Urinary bladder (tissue), 4 donors: ENCODE results near the gene CWF19L1. TPM values are rescaled to one million over a fixed set of nuclear protein-coding genes. Genes with fewer than 3 reads are reported as not detected.
"Not testable (repeated sequence)": the region's sequence is repeated elsewhere in the genome, so short reads cannot be mapped to it uniquely, and the experiment has no call there.

Experiments used
- DNase-seq: peaks from one replicate; pipeline ENCODE4 v3.0.0-alpha.2; 2015; ENCODE audit errors: extremely low spot score
- H3K27ac ChIP-seq: one replicate; pipeline ENCODE4 v1.5.1; 2013; ENCODE audit warnings: low read depth, mild to moderate bottlenecking, moderate library complexity
- H3K36me3 ChIP-seq: one replicate; pipeline ENCODE4 v1.6.1; 2013; ENCODE audit warnings: mild to moderate bottlenecking, moderate library complexity; ENCODE audit not compliant: insufficient read depth
- H3K4me1 ChIP-seq: one replicate; pipeline ENCODE4 v1.6.1; 2013; ENCODE audit warnings: mild to moderate bottlenecking, moderate library complexity; ENCODE audit not compliant: insufficient read depth
- H3K4me3 ChIP-seq: one replicate; pipeline ENCODE4 v1.5.1; 2013; ENCODE audit warnings: low read depth, low read length
- WGBS: extraction: QIAGEN DNeasy Blood & Tissue Kit; methylation state at CpG from one replicate; pipeline ENCODE4 v1.1.7; 2013; 5-methylcytosine and 5-hydroxymethylcytosine counted together
- polyA plus RNA-seq: library from polyadenylated mRNA; stranded (reverse); fragments of 200-250 nt; gene quantifications from one replicate; pipeline ENCODE4 v1.2.3, GENCODE V29; 2013
- total RNA-seq: library from RNA; depleted of rRNA; stranded (reverse); fragments of >200 nt; gene quantifications from one replicate; pipeline ENCODE4 v1.2.3, GENCODE V29; 2014
- donor health status: healthy with polysubstance abuse.
- donor health status: healthy.

The CWF19L1 gene
- total and polyA plus RNA-seq, 2 donors = 17.9 to 33.1 TPM

DNA sequence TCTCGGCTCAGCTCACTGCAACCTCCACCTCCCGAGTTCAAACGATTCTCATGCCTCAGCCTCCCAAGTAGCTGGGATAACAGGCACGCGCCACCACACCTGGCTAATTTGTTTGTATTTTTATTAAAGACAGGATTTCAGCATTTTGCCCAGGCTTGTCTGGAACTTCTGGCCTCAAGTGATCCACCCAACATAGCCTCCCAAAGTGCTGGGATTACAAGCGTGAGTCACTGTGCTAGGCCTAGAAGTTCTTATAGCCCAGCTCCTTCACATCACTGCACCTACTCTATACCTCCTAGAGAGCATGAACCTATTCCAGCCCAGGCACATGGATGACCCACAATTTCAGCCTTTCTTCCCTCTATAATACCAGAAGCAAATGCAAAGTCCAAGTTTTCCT, 20.3 kb upstream of the CWF19L1 start:
- no peak for DNase-seq
- Histone ChIP-seq H3K27ac (no peak overlapping the region), H3K4me1 (no peaks in the 10 kb centered on the region), H3K4me3 (no peak overlapping the region), H3K36me3 (no peaks in the 10 kb centered on the region)
- 97% methylated on average over 6 of the region's 6 CpGs for WGBS

DNA sequence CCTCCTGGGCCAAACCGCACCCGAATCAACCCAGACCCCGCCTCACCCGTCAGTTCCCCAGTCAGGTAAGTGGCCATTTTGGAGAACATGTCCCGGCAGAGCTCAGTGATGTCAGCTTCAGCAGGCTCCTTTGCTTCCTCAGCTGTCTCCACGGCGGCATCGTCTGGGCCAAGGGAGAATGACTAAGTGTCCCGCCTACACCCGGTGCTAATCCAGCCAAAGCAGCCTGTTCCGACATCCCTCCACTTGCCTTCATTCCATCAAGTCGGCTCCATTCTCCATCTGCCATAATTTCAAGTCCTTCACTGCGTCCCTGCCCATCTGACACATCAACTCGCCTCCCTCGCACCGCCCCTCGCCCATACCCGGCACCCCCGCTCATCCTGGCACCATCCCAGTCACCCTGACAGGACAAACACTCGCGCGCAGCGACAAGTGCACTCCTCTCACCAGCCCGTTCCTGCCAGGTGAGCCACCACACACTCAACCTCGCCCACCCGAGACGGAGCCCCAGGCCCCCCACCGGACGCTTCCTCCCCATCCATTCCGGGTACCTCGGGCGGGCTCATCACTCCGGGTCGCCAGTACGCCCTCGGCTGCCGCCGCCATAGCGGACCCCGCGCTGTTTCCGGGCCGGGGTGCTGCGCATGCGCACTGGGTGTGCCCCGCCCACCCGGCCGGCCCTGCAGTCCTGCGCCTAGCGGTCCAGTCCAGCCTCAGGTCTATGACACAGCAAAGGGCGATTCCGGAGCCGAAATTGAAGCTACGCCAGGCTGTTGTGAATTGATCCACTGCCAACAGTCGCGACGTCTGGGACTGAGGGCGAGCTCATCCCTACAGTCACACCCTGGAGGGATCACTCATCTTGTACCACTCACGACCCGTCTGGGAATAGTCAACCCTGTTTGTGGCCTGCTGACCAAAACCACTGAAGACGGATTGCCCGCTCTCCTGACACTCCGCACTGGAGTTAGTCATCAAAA, 18.9 kb upstream of the CWF19L1 start, which contains the start of gene BLOC1S2:
TSS of gene BLOC1S2 (minus strand) at position 630 of the 983 bp plus-strand sequence. CDS start at position 609, 21 bp downstream.
- Histone ChIP-seq H3K4me3 (peak within 1 kb of the TSS; percentile 74), H3K27ac (peak within 1 kb of the TSS; percentile 94), H3K36me3 (no peaks in the 10 kb centered on the region), H3K4me1 (no peaks in the 10 kb centered on the region)
- DNase-seq = peak; percentile 67
- WGBS = 1% methylated on average over 63 of the region's 63 CpGs

DNA sequence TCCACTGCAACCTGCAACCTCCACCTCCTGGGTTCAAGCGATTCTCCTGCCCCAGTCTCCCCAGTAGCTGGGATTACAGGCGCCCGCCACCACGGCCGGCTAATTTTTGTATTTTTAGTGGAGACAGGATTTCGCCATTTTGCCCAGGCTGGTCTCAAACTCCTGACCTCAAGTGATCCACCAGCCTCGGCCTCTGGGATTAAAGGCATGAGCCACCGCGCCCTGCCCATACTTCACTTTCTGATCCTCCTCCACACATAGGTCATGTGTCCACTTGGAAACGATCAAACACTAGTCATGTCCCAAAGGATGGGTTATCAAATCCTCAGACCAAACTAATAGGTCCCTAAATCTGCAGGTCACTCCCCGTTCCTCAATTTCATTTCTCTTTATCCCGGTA, 17.9 kb upstream of the CWF19L1 start:
- 87% methylated on average over 12 of the region's 12 CpGs for WGBS
- not testable (repeated sequence) for DNase-seq, H3K4me3 ChIP-seq, H3K4me1 ChIP-seq, H3K27ac ChIP-seq, H3K36me3 ChIP-seq

DNA sequence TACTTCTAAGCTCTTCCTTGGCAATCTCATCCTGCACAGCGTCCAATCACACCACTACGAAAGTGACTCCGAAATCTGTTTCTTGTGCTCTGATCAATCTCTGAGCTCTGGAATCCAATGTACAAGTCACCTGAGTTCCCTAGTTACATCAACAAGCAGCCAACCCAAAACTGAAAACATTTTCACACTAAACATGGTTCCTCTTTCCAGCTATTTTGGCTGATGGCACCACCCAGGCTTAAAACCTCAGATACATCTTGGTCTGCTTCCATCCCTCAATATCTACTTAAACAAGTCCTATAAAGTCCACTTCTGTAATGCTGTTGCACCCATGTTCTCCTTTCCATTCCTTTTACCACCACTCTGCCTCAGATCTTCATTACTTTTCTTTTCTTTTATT, 15.5 kb upstream of the CWF19L1 start:
- H3K4me3 ChIP-seq = no peak overlapping the region
- H3K36me3 ChIP-seq = no peaks in the 10 kb centered on the region
- no peak for DNase-seq
- H3K27ac ChIP-seq = no peak overlapping the region
- no peaks in the 10 kb centered on the region for H3K4me1 ChIP-seq
- 94% methylated on average over 3 of the region's 3 CpGs for WGBS

DNA sequence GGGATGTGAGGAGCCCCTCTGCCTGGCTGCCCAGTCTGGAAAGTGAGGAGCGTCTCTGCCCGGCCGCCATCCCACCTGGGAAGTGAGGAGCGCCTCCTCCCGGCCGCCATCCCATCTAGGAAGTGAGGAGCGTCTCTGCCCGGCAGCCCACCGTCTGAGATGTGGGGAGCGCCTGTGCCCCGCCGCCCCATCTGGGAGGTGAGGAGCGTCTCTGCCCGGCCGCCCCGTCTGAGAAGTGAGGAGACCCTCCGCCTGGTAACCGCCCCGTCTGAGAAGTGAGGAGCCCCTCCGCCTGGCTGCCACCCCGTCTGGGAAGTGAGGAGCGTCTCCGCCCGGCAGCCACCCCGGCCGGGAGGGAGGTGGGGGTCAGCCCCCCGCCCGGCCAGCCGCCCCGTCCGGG, 9.5 kb upstream of the CWF19L1 start:
- DNase-seq, H3K4me1 ChIP-seq, H3K4me3 ChIP-seq, H3K27ac ChIP-seq, H3K36me3 ChIP-seq: not testable (repeated sequence)
- 89% methylated on average over 20 of the region's 31 CpGs for WGBS

DNA sequence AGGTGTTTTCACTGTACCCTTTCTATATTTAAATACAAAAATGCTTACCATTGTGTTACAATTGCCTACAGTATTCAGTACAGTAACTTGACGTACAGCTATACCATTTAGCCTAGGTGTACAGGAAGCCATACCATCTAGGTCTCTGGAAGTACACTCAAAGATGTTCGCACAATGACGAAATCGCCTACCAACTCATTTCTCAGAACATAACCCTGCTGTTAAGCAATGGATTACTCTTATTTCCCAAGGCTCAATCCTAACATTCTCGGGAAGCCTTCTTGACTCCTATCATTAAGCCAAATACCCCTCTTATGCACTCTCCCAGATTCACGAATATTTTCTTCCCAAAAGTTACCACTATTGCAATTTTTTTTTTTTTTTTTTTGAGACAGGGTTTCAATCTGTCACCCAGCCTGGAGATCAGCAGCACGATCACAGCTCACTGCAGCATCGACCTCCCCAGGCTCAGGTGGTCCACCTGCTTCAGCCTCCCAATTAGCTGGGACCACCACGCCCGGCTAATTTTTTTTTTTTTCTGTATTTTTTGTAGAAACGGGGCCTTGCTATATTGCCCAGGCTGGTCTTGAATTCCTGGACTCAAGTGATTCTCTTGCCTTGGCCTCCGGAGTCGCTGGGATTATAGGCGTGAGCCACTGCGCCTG, 1.5 kb downstream of the CWF19L1 start:
- H3K4me1 ChIP-seq = no peaks in the 10 kb centered on the region
- H3K27ac ChIP-seq = no peak overlapping the region
- no peak overlapping the region for H3K4me3 ChIP-seq
- no peaks in the 10 kb centered on the region for H3K36me3 ChIP-seq
- WGBS = 93% methylated on average over 15 of the region's 15 CpGs
- no peak for DNase-seq

DNA sequence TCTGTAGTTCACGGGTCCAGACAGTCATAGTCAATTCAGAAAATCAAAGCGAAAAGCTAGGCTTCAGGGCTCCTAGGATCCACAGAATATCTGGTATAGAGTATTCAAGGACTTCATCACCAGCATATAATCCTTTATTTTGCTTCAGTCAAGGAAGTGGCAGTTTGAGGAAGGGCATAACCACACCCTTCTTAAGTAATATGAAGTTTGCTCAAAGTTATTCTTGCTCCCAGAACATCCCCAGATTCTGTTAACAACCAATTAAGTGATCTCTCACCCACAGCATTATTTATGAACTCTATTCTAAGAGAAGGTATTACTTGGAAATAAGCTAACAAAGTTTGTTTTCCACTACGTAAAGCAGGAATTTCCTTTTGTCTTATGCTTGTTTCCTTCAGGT, 13.2 kb downstream of the CWF19L1 start:
- Histone ChIP-seq H3K4me1 (no peaks in the 10 kb centered on the region), H3K27ac (no peak overlapping the region), H3K4me3 (no peak overlapping the region), H3K36me3 (peaks cover 5% of the 10 kb centered on the region)
- WGBS = 95% methylated on average over 3 of the region's 3 CpGs
- DNase-seq = no peak

DNA sequence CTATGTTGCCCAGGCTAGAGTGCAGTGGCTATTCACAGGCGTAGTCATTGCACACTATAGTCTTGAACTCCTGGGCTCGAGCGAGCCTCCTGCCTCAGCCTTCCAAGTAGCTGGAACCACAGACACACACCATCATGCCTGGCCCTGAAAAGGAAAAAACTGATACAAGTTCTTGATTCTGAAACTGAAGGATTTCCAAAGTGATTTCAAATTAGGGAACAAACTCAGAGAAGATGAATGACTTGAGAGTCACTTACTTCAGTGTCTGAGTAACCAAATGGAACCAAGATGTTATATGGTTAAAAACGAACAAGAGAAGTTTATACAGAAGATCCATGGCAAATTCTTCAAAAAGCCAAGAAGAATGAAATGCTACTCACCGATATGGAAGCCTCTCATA, 14.4 kb downstream of the CWF19L1 start:
- H3K4me1 ChIP-seq = no peaks in the 10 kb centered on the region
- WGBS = 95% methylated on average over 5 of the region's 5 CpGs
- no peak overlapping the region for H3K27ac ChIP-seq
- H3K4me3 ChIP-seq = no peak overlapping the region
- no peak for DNase-seq
- peaks cover 5% of the 10 kb centered on the region for H3K36me3 ChIP-seq

DNA sequence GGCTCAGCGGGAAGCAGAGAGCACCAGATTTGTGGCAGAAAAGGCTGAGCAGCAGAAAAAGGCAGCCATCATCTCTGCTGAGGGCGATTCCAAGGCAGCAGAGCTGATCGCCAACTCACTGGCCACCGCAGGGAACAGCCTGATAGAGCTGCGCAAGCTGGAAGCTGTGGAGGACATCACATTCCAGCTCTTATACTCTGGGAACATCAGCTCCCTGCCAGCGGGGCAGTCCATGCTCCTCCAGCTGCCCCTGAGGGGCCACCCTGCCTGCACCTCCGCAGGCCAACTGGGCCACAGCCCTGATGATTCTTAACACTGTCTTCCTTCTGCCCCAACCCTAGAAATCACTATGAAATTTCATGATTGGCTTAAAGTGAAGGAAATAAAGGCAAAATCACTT, 18.6 kb downstream of the CWF19L1 start:
- Histone ChIP-seq H3K4me1 (no peaks in the 10 kb centered on the region), H3K27ac (no peak overlapping the region), H3K36me3 (peaks cover 1% of the 10 kb centered on the region), H3K4me3 (no peak overlapping the region)
- DNase-seq = no peak
- 98% methylated on average over 7 of the region's 7 CpGs for WGBS

DNA sequence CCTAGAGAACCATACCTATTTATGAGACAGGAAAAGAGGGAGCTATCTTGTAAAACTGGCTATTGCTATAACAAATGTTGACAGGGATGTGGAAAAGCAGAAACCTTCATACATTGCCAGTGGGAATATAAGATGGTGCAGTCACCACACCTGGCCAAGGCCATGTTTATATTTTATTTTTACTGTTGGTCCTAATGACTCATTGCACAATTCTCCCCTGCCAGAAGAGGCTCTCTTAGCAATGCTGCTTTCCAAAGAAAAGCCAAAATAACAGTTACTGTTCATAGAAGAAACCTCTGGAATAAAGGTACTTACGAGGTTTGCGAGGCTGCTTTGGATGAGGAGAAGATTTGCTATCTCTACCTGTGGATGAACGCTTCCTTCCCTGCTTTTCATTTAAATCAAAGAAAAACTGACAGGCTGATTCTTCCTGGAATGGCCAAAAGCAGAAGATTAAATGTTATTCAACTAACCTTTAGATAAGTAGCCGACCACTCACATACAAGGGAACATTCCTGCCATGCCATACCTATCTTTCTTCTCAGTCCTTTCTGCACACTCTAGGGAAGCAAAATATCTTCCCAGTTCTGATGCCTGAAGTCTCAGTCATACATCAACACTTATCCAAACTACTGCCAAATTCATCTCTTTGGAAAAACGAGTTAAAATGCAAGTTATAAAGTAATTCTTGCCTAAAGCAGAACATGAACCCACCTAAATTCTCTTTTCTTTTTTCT, 21.8 kb downstream of the CWF19L1 start:
- Histone ChIP-seq H3K4me1 (no peaks in the 10 kb centered on the region), H3K36me3 (peaks cover under 1% of the 10 kb centered on the region), H3K27ac (no peak overlapping the region), H3K4me3 (no peak overlapping the region)
- no peak for DNase-seq
- 92% methylated on average over 5 of the region's 5 CpGs for WGBS

DNA sequence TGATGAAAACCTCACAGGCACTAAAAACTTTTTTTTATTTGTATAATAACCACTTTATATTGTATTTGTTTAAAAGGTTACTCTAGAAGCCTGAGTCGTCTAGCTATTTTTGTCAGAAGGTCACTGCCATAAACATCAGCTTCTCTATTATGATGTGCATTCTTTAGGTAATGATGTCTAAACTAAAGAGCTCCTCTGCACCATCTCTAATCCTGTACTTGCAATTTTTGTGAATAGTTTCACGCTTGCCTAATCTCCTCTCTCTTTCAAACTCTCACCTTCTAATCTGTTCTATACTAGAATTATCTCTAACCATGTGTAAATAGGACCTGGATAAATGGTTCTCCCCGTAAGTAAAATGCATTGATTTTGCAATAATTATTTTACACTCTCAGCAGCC, 27.6 kb downstream of the CWF19L1 start:
- H3K27ac ChIP-seq = no peak overlapping the region
- H3K4me3 ChIP-seq = no peak overlapping the region
- WGBS = 91% methylated on average over 3 of the region's 3 CpGs
- no peaks in the 10 kb centered on the region for H3K4me1 ChIP-seq
- peaks cover 3% of the 10 kb centered on the region for H3K36me3 ChIP-seq
- no peak for DNase-seq

DNA sequence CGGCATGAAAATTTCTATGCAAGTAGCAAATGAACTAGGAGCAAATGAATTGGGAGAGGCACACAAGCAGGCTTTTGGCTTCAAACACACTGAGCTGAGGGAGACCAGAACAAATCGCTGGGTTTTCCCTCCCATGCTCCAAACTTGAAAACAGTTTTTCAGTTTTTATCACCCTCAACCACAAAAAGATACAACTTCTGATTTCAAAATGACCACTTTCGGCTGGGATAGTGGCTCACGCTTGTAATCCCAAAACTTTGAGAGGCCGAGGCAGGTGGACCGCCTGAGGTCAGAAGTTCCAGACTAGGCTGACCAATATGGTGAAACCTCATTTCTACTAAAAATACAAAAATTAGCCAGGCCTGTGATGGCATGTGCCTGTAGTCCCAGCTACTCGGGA, 29.0 kb downstream of the CWF19L1 start:
- no peak overlapping the region for H3K27ac ChIP-seq
- H3K4me3 ChIP-seq = no peak overlapping the region
- H3K4me1 ChIP-seq = no peaks in the 10 kb centered on the region
- H3K36me3 ChIP-seq = peaks cover 7% of the 10 kb centered on the region
- DNase-seq = no peak
- 97% methylated on average over 7 of the region's 7 CpGs for WGBS

DNA sequence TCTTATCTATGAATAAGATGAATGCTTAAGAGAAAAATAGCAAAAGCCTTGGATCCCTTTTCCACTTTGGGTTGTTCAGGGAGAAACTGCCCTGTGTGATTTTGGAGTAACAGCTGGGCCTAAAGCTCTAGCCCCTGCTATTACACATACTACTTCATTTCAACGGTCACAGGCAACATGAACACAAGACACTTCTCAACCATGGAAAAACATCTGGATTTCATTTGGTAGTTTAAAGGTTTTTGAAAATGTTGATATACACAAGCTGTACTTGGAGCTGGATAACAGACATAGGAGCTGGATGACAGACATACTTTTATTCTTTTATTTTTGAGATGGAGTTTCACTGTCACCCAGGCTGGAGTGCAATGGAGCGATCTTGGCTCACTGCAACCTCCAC, 35.3 kb downstream of the CWF19L1 start:
- Histone ChIP-seq H3K27ac (no peak overlapping the region), H3K4me1 (no peaks in the 10 kb centered on the region), H3K4me3 (no peak overlapping the region), H3K36me3 (peaks cover 7% of the 10 kb centered on the region)
- no peak for DNase-seq
- 54% methylated on average over 2 of the region's 2 CpGs for WGBS
